HEK293T (cell line): Measurements from ENCODE around the gene STOML2.

Experiments
- CTCF ChIA-PET: fragments of 350-600 bp; formaldehyde crosslinking; extraction: SDS; loops from one replicate; lab custom pipeline; 2021; ENCODE audit warnings: antibody characterized with exemption, inconsistent platforms; lab: Yijun Ruan, JAX
- POLR2A ChIA-PET: fragments of 350-600 bp; formaldehyde crosslinking; extraction: SDS; loops from one replicate; lab custom pipeline; 2020; ENCODE audit warnings: antibody characterized with exemption, inconsistent platforms; lab: Yijun Ruan, JAX
- DNase-seq: peaks from one replicate; pipeline ENCODE4 v3.0.0; 2012; ENCODE audit warnings: mixed read lengths; ENCODE audit errors: extremely low spot score
- ARNT ChIP-seq: fragments of 450-650 bp; IDR thresholded peaks from 2 replicates; pipeline ENCODE4 v1.6.1; 2017; ENCODE audit warnings: mild to moderate bottlenecking
- BHLHE40 ChIP-seq: fragments of 450-650 bp; IDR thresholded peaks from 2 replicates; pipeline ENCODE4 v1.6.1; 2016; ENCODE audit warnings: mild to moderate bottlenecking, moderate library complexity, borderline replicate concordance
- CTBP1 ChIP-seq: fragments of 450-650 bp; IDR thresholded peaks from 2 replicates; pipeline ENCODE4 v1.6.1; 2016; ENCODE audit warnings: borderline replicate concordance
- ELF4 ChIP-seq: fragments of 450-650 bp; IDR thresholded peaks from 2 replicates; pipeline ENCODE4 v1.6.1; 2017; ENCODE audit warnings: antibody characterized with exemption
- FOXA1 ChIP-seq: fragments of 450-650 bp; IDR thresholded peaks from 2 replicates; pipeline ENCODE4 v1.6.1; 2016; ENCODE audit warnings: mild to moderate bottlenecking
- FOXK2 ChIP-seq: fragments of 450-650 bp; IDR thresholded peaks from 2 replicates; pipeline ENCODE4 v1.6.1; 2016; ENCODE audit warnings: mild to moderate bottlenecking
- FOXM1 ChIP-seq: fragments of 450-650 bp; IDR thresholded peaks from 2 replicates; pipeline ENCODE4 v1.6.1; 2017; ENCODE audit warnings: mild to moderate bottlenecking, borderline replicate concordance
- HDGF ChIP-seq: fragments of 450-650 bp; IDR thresholded peaks from 2 replicates; pipeline ENCODE4 v1.6.1; 2017; ENCODE audit warnings: antibody characterized with exemption, borderline replicate concordance
- L3MBTL2 ChIP-seq: fragments of 450-650 bp; conservative IDR thresholded peaks from 2 replicates; pipeline ENCODE4 v1.6.1; 2016; ENCODE audit warnings: mild to moderate bottlenecking
- LEF1 ChIP-seq: fragments of 450-650 bp; IDR thresholded peaks from 2 replicates; pipeline ENCODE4 v1.6.1; 2017; ENCODE audit warnings: mild to moderate bottlenecking, borderline replicate concordance
- NFRKB ChIP-seq: fragments of 450-650 bp; IDR thresholded peaks from 2 replicates; pipeline ENCODE4 v1.6.1; 2016; ENCODE audit warnings: mild to moderate bottlenecking, moderate library complexity
- SP1 ChIP-seq: fragments of 450-650 bp; IDR thresholded peaks from 2 replicates; pipeline ENCODE4 v1.6.1; 2017
- SUZ12 ChIP-seq: fragments of 450-650 bp; IDR thresholded peaks from 2 replicates; pipeline ENCODE4 v1.6.1; 2016; ENCODE audit warnings: mild to moderate bottlenecking
- TARDBP ChIP-seq: fragments of 450-650 bp; IDR thresholded peaks from 2 replicates; pipeline ENCODE4 v1.6.1; 2016
- ZNF384 ChIP-seq: fragments of 450-650 bp; IDR thresholded peaks from 2 replicates; pipeline ENCODE4 v1.6.1; 2016
- TF ChIP-seq, protein P1 (sequence below): fragments of 450-650 bp; IDR thresholded peaks from 2 replicates; pipeline ENCODE4 v1.6.1; 2016

The STOML2 gene

DNA sequence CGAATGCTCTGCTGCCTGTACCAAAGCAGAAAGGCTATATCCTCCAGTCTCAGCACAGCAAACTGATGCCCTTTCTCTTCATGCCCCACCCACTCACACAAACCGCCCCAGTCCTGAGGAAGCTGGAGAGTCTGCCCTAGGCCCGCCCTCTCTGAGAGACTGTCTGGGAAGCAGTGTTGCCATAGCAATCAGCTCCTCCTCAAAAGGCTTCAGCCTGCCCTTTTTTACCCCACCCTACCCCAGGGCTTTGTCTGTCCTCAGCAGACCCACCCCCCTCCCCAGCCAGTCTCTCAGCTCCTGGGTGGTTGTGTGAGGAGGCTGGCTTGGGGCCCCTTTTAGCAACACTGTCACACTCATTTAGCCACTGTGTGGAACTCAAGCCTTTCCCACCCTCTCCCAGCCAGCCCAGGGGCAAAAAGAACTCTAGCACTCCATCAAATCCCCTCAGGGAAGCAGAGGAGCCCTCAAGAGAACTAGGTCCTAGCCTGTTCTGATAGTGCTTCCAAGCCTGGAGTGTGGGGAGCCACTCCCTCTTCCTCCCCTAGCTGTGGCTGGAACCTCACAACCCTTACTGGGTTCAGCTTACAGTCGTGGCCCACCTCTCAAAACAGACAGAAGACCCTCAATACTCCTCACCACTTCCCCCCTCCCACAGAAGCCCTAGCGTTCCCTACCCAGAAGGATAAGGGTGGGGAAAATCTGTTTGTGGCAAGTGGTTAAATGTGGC is 11.3 kb upstream of the STOML2 start:
- ChIA-PET POLR2A (interaction anchor here (0.6 to 1.9 kb wide), 8 partner anchors 10 to 381 kb away, joined by 3 to 11 read pairs (median 4); partner anchors contain the start of genes FANCG, STOML2, UNC13B and VCP), CTCF (interaction anchor here (0.7 kb wide), 1 partner anchor 214 kb away, joined by 3 read pairs; no protein-coding TSS in a partner anchor)
- peak; percentile 43 for DNase-seq
- TF ChIP-seq, protein P1, sequence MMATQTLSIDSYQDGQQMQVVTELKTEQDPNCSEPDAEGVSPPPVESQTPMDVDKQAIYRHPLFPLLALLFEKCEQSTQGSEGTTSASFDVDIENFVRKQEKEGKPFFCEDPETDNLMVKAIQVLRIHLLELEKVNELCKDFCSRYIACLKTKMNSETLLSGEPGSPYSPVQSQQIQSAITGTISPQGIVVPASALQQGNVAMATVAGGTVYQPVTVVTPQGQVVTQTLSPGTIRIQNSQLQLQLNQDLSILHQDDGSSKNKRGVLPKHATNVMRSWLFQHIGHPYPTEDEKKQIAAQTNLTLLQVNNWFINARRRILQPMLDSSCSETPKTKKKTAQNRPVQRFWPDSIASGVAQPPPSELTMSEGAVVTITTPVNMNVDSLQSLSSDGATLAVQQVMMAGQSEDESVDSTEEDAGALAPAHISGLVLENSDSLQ = 0 out of 2 replicates have a peak, but pooled peaks have one; percentile 12
- no peak for TF ChIP-seq ZNF384

DNA sequence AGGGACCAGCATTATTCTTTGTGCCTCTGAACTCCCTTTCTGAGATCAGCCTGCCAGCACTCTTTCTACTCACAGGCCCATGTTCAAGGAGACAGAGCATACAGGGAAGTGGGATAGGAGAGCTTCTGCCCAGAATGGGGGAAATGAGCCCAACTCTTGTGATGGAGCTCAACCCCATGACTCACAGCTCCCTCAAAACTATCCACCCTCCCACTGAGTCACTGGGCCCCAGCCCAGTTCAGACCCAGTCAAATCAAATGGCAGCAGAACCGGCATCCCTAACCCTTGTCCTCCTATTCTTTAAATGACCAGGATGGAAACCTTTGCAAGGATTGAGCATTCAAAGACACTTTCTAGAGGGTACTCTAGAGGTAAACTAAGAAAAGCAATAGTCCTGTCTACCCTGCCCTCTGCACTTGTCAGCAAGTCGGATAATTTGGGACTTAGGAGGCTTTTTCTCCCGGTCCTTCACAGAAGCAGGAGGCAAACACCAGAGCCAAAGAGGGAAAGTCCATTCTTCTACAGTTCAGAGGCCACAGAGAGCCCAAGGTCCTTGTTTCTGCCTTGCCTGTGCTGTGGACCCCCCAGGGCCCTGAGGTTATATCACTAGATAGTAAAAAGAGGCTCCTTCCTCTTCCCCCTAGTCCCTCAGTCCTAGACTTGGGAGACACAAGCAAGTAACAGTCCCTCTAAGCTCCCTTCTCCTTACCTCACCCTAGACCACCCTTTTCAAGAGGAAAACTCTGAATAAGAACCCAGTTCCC is 9.5 kb upstream of the STOML2 start:
- no peak for DNase-seq
- TF ChIP-seq FOXK2 = no peak
- no peak for TF ChIP-seq ZNF384
- no peak for TF ChIP-seq ELF4
- no peak for TF ChIP-seq BHLHE40
- no peak for TF ChIP-seq LEF1
- TF ChIP-seq CTBP1 = no peak
- TF ChIP-seq FOXM1 = no peak
- TF ChIP-seq ARNT = no peak
- no peak for TF ChIP-seq HDGF
- TF ChIP-seq SP1 = no peak
- no peak for TF ChIP-seq NFRKB
- no peak for TF ChIP-seq FOXA1
- no peak for TF ChIP-seq SUZ12
- TF ChIP-seq, protein P1 = no peak
- POLR2A ChIA-PET = interaction anchor here (1.9 kb wide), 1 partner anchor 41 kb away, joined by 6 read pairs; no protein-coding TSS in a partner anchor
- CTCF ChIA-PET = no interaction called here

DNA sequence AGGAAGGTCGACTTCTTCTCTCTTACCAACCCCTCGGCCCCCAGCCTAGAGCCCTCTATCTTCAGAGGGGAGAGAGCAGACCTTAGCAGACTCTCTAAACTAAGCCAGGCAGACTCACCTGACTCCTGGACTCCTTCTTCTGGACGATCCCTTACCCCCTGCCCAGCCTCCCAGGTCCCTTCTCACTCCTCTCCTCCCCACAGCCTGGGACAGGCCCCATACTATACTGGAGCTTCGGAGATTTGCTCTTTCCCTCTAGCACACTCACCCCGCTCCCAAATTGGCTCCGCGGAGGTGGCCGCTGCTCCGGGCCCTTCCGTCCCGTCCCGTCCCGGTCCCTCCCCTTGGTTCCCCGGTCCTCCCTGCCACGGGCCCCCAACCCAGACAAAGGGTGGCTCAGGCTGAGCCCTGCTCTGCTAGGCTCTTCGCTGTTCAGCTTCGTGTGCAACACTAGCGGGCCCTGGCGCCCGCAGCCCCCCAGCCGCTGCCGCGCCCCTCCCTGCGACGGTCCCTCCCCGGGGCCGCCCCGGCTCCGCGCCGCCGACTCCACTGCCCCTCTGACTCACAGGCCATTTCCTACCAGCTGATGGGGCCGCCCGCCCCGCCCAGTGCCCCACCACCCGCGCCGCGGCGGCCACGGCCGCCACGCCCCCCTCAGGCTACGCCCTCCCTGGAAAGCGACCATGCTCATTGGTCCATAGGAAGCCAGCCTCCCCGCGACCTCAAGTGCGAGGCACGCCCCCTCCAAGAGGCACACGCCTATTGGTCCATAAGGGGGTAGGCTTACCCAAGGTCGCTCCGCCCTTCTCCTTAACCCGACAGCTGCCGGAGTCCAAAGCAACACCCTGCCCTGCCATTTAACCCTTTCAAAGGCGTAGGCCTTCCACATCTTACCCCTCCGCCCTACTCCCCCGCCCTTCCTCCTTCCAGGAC is 8.3 kb upstream of the STOML2 start:
- TF ChIP-seq HDGF (no peak), BHLHE40 (no peak), FOXK2 (no peak), FOXM1 (no peak), NFRKB (no peak), CTBP1 (no peak), SP1 (no peak), ELF4 (no peak), SUZ12 (no peak), LEF1 (no peak), TARDBP (no peak)
- TF ChIP-seq, protein P1 = no peak
- ChIA-PET POLR2A (interaction anchor here (0.7 to 1.9 kb wide), 2 partner anchors 9 to 40 kb away, joined by 3 to 6 read pairs; partner anchors contain the start of gene STOML2), CTCF (no interaction called here)
- DNase-seq = peak; percentile 91

DNA sequence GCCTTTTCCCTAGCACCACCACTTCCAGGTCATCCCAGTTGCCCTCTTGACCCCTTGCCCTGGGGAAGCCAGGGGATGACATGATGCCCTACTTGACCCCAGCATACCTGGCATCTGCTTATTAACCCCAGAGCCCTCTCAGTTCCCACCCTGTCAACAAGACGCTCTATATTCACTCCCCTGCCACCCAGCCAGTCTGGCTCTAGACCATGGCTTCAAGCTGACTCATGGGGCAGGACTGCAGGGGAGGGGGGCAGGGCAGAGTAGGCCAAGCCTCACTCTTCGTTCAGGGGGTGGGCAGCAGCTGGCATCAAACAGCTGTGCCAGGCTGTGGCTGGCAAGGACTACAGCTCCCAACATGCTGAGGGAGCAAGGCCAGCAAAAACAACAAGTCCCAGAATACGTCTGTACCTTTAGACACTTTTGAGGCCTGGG is 7.4 kb upstream of the STOML2 start:
- no peak for TF ChIP-seq HDGF
- no peak for TF ChIP-seq ELF4
- TF ChIP-seq TARDBP = no peak
- TF ChIP-seq FOXA1 = no peak
- TF ChIP-seq ZNF384 = no peak
- TF ChIP-seq, protein P1 = no peak
- TF ChIP-seq LEF1 = no peak
- no peak for TF ChIP-seq L3MBTL2
- no peak for DNase-seq
- ChIA-PET CTCF (no interaction called here), POLR2A (no interaction called here)
